Nucleus accumbens (tissue), 56 donors: ENCODE data around the gene TAF4B.
"Not testable (repeated sequence)": the region's sequence is repeated elsewhere in the genome, so short reads cannot be mapped to it uniquely, and the experiment has no call there.

Source experiments
- DNase-seq, 56 donors: peaks; one replicate each; lab custom pipeline; 2025; lab: John Stamatoyannopoulos, UW

TAF4B gene

DNA sequence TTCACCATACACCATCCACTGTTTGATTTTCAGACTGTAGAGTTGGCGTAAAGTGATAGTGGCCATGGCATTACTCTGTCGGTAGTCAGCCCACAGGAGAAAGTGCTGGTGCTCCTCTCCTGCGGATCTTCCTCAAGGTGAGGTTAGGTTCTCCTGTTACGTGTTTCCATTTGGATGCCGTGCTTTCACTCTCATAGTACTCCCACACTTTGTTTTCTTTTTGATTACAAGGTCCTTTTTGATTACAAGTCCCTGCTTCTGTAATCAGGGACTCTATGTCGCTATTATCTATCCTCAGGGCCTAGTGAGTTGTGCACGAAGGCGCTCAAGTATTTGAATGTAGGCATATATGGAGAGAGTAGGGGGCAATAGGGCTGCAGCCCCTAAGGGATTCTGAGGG lies 4.3 kb downstream of the TAF4B start:
- no peak for DNase-seq

DNA sequence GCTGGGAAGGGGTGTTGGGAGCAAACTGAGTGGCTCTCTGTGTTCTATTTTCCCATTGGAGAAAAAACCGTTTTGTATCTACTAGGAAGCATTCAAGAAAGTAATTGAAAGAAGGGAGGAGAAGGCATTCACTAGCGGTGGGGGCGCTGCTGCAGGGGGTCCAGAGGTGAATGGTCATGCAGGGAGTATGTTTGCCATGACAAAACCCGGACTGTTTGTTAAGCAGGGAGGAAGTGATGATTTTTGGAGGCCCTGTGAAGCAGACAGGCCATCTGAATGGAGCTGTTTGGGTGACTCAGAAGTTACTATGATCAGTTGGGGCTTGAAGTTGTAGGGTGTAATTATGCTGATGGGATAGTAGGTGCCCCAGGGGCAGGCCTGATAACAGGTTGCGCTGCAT lies 7.0 kb downstream of the TAF4B start:
- DNase-seq = no peak

GRCh38 chr18:26237363-26237762 lies 11.1 kb downstream of the TAF4B start:
- not testable (repeated sequence) for DNase-seq

- not testable (repeated sequence) for DNase-seq
Measured at GRCh38 chr18:26238718-26239117, 12.5 kb downstream of the TAF4B start.

DNA sequence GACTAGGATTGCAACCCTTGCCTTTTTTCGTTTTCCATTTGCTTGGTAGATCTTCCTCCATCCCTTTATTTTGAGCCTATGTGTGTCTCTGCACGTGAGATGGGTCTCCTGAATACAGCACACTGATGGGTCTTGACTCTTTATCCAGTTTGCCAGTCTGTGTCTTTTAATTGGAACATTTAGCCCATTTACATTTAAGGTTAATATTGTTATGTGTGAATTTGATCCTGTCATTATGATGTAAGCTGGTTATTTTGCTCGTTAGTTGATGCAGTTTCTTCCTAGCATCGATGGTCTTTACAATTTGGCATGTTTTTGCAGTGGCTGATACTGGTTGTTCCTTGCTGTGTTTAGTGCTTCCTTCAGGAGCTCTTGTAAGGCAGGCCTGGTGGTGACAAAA lies 16.1 kb downstream of the TAF4B start:
- not testable (repeated sequence) for DNase-seq

GRCh38 chr18:26245434-26245833 lies 19.2 kb downstream of the TAF4B start:
- not testable (repeated sequence) for DNase-seq

GRCh38 chr18:26252411-26252810 lies 26.2 kb downstream of the TAF4B start:
- DNase-seq = no peak

GRCh38 chr18:26254808-26255207 lies 28.6 kb downstream of the TAF4B start:
- not testable (repeated sequence) for DNase-seq

DNA sequence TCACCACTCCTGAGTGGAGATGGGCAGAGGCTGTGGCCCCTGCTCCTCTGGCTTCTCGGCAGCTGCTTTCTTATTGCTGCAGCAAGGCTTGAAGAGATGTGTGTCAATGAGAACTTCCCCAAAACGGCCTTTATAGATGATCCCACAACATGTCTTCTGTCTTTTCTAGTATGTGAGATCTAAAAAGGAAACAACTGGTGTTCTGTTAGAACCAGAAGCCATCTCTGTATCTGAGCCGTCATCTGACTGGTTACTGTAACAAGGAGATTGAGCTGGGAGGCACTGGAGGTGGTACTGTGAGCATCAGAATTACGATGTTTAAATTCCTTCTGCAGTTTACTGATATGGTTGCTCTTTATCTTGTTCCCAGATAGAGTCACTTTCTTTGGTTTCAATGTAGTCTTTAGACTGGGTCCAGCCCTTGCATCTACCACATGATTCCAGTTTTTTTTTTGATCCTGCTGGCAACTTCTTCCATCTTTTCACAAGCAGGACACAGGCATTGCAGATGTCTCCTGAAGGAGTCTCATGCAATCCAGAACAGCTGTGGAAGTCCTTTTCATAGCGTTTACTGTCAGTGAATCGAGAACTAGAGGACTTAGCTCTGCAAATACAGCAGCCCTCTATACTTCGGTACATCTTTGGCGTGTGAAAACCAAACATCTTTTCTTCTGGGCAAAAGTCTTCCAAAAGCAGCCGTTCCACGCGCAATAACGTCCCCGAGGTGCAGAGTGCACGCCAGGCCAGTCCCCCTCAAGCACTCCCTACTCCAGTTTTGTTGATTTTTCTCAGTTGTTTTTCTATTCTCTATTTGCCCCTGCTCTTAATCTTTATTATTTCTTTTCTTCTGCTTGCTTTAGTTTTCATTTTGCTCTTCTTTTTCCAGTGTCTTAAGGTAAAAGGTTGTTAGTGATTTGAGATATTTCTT lies 29.7 kb downstream of the TAF4B start:
- no peak for DNase-seq

- DNase-seq = no peak
Measured at GRCh38 chr18:26258711-26259110, 32.5 kb downstream of the TAF4B start.

DNA sequence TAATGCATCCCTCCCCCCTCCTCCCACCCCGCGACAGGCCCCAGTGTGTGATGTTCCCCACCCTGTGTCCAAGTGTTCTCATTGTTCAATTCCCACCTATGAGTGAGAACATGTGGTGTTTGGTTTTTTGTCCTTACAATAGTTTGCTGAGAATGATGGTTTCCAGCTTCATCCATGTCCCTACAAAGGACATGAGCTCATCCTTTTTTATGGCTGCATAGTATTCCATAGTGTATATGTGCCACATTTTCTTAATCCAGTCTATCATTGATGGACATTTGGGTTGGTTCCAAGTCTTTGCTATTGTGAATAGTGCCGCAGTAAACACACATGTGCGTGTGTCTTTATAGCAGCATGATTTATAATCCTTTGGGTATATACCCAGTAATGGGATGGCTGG lies 33.2 kb downstream of the TAF4B start:
- not testable (repeated sequence) for DNase-seq

DNA sequence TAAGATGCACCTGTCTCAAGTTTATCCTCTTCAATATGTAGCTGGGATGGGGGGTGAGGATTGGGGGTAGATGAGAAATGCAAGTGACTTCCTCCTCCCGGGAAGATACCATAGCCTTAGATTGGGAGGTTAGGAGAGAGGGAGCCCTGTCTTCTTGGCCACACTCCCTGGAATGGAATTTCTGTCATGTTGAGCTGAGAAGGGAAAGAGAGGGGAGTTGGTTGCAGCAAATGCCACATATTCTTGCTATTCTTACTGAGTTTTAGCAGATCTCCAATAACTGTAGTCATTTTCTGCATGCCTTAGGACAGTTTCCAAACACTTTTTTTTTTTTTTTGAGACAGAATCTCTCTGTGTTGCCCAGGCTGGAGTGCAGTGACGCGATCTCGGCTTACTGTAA lies 35.9 kb downstream of the TAF4B start:
- DNase-seq = no peak

DNA sequence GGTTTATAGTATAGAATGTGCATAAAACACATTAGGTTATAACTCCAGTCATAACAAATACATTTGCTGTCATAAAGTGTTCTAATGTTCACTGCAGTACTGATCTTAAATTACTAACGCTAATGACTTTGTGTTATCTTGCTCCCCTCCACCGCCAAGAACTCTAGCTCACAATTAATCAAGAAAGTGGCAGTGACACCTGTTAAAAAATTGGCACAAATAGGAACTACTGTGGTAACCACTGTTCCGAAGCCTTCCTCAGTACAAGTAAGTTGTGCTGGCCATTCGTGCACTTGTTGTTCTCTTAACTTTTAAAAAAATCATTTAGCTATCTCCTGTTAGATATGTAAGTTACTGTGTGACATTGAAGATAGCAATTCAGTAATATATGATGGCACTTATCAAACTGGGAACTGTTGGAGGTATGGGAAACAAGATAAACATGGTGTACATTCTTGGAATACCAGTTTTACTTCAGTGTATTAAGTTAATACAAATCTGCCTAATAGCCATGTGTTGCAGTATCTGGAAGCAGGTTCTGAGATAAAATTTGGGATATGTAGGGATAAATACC lies 41.2 kb downstream of the TAF4B start:
- DNase-seq = no peak

DNA sequence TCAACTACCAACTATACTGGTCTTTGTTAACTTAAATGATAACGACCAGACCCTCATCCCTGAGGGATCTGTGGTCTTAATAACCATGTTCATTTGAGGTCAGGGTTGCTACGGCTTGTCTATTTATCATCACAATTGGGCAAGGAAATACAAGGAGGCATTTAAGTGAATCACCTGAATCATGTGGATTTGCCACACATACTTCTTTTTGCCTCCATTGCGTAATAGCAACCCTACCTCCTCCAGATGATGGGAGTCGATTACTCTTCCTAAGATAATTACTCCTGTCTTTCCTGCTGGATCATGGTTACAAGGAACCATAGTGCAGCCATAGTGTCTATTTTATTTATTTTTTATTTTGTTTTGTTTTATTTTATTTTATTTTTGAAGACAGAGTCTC lies 42.2 kb downstream of the TAF4B start:
- no peak for DNase-seq

- no peak for DNase-seq
Measured at GRCh38 chr18:26271917-26272549, 45.8 kb downstream of the TAF4B start.

DNA sequence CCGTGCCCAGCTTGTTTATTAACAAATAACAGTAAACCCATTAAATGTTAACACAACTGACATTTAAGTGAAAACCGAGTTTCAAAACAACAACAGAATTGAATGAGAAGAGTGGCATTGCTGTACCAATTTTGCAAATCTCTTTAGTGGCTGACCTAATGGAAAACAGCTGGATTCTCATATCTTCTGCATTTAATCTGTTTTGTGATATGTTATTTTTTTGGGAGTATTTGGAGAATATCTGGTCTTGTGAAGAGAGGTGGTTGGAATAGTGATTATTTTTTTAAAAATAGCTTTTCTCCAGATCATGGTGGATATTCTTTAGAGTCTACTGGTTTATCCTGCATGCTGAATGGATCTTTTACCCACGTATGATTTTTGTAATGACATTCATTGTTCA lies 51.1 kb downstream of the TAF4B start:
- no peak for DNase-seq

- no peak for DNase-seq
Measured at GRCh38 chr18:26279428-26279827, 53.2 kb downstream of the TAF4B start.

DNA sequence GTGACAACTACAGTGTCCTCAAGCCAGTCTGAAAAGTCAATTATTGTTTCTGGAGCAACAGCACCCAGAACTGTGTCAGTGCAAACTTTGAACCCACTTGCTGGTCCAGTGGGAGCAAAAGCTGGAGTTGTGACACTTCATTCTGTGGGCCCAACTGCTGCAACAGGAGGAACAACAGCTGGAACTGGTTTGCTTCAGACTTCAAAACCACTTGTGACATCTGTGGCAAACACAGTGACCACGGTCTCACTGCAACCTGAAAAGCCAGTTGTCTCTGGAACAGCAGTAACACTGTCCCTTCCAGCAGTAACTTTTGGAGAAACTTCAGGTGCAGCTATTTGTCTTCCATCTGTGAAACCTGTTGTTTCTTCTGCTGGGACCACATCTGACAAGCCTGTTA lies 59.8 kb downstream of the TAF4B start:
- no peak for DNase-seq

DNA sequence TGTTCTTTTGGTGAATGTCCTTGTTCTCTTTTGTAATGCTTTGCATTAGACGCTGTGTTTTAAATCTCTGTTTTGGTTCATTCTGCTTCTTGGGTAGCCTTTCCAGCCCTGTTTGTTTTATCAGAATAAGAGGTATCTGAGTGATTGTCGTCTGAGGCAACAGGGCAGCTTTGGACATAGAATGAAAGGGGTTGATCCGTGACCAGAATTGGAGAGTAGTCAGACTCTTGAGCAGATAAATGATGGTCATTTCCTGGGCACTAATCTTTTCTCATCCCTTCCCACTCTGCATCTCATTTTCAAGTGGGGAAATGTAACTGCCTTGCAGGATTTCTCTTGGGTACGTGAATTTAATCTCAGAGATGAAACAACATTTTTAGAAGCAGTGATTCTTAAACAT lies 61.4 kb downstream of the TAF4B start:
- no peak for DNase-seq

- no peak for DNase-seq
Measured at GRCh38 chr18:26290385-26290784, 64.1 kb downstream of the TAF4B start.

GRCh38 chr18:26293982-26294381 lies 67.7 kb downstream of the TAF4B start:
- DNase-seq = no peak

DNA sequence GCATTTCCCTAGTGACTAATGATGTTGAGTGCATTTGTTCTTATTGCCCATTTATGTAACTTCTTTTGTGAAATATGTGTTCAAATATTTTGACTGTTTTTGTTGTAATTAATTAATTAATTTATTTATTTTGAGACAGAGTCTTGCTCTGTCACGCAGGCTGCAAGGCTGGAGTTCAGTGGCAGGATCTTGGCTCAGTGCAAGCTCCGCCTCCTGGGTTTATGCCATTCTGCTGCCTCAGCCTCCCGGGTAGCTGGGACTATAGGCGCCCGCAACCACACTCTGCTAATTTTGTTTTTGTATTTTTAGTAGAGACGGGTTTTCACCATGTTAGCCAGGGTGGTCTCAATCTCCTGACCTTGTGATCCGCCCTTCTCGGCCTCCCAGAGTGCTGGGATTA lies 71.9 kb downstream of the TAF4B start:
- DNase-seq = peak in 2 of 56 donors; percentile 3 to 7
